NOMO-1 treated with DMSO at 0.1 percent for 48 hours (cell line): ENCODE data around the gene ECD.

Experiments used
- DNase-seq: peaks from one replicate; lab custom pipeline; 2025; ENCODE audit not compliant: unreplicated experiment; lab: John Stamatoyannopoulos, UW

The ECD gene

DNA sequence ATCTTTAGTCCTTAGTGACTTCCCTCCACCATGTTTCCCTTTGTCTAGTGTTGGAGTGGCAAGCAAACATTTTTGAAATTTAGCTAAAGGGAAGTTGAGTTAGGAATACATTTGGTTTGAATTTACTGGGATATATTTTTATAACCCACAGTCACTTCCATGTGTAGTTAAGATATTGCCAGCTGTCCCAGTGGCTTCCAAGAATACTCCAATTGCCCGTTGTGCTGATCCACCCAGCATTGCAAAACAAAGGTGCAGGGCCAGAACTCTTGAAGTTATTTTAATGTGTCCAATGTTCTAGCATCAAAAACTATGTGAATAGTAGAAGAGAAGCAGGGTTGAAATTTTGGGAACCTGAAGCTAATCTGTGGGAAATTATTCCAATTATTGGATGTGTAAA is 68.7 kb downstream of the ECD start:
- no peak for DNase-seq

DNA sequence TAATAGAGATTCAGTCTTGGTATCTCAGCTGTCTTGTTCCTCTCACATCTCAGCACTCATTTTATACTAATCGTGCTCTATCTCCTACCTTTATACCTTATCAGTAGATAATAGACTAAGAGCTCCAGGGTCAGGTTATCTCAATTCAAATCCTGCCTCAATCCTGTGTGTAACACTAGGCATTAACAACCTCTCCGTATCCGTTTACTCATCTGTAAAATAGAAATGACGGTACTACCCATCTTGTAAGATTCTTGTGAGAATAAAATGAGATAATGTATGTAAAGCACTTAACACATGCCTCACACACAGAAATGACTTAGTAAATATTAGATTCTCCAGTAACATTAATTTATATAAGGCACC is 70.5 kb downstream of the ECD start:
- DNase-seq: no peak

DNA sequence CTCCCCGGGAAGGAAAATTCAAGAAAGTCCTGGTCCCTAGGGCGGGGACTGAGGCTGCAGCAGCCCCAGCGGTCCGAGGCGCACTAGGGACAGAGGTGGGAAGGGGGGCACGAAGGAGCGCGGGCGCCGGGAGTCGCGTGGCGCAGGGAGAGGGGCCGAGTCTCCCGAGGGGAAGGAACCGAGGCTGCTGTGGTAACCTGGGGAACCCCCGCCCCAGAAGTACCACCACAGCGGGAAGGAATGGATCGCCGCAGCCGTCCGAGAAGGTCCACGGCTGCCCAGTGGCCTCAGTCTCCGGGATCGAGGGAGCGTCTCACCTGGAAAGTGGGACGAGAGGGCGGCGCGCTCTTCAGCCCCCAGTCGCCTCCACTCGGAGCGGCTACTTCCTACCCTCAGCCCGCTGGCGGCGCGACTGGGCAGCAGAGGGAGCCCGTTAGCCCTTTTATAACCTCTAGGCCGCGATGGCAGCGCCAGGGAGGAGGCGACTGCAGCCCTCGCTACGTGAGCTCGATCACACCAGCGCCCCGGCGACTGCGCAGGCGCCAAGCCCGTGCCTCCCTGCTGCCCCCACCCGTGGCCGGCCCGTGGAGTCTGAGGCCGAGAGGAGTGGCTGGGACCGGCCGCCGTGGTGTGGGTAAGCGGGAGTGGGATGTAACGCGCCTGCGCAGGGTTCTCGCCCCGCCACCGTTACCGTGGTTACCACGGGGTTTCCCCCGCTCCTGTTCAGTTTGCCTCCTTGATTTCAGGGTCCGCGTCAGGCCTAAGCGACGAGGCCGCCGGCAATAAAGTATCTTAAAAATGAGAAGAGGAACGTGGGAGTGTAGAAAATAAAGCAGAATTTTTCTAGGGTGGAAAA is 71.1 kb downstream of the ECD start, which contains the start of gene P4HA1:
Gene P4HA1 (minus strand): TSS at position 418 of the 856 bp plus-strand sequence. CDS start 21,983 bp downstream, outside the sequence.
- peak; percentile 96 for DNase-seq

DNA sequence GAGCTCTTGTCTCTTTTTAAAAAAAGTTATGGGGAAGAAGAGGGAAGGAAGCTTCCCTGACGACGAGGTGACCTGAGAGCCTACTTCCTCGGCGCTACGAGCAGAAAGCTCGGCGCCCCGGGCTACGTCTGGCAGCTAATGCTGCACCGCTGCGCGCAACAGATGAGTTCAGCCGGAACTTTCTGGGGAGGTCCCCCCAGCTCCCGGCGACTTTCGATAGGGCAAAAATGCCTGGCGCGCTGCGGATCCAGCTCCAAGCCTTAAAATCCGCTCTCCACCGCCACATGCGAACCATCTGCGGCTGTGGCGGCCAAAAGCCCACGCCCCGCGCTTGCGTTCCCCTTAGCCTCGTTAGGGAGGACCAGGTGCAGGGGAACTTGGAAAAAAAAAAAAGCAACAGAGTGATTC is 71.8 kb downstream of the ECD start:
- DNase-seq: peak; percentile 64

DNA sequence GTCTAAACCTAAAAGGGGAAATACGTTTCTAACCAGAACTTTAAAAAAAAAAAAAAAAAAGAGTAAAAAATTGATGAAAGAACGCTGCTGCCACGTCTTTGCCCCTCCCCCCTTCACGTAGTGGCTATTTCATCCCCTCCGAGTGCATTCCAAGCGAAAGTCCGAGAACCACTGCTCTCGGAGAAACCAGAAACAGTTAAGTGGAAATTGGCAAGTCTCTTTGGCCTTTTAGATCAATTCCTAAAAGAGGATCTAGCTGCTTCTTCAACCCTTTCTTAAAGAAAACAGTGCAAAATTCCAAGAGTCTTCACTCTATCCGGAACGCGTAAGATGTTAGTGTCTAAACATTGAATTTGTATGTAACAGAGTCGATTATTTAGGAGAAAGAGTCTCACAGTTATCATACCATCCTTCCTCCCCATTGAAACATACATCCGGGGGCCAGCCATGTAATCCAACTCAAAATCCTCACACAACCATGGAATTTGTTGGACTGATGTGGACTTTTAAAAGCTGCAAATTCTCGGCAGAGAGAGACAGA is 72.3 kb downstream of the ECD start:
- peak; percentile 56 for DNase-seq

DNA sequence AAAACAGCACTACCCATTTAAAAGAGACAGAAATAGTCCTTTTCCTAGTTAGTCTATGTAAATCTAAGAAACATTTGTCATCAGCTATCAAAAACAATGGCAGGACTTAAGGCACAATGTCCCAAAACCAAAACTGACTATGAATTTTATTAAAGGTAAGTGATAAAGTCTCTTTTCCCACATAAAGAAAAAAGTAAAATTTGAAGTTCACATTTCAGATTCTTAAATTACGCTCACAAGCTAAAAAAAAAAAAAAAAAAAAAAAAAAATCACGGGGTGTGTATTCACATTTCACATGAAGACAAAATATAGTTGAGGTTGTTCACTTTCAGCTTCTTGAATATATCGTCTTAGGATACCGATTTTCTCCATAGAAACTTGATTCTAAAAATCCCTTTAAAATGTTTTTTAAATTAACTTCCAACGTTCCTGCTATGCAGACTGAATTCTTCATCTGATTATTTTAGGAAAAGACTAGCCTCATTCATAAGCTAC is 72.8 kb downstream of the ECD start:
- no peak for DNase-seq

DNA sequence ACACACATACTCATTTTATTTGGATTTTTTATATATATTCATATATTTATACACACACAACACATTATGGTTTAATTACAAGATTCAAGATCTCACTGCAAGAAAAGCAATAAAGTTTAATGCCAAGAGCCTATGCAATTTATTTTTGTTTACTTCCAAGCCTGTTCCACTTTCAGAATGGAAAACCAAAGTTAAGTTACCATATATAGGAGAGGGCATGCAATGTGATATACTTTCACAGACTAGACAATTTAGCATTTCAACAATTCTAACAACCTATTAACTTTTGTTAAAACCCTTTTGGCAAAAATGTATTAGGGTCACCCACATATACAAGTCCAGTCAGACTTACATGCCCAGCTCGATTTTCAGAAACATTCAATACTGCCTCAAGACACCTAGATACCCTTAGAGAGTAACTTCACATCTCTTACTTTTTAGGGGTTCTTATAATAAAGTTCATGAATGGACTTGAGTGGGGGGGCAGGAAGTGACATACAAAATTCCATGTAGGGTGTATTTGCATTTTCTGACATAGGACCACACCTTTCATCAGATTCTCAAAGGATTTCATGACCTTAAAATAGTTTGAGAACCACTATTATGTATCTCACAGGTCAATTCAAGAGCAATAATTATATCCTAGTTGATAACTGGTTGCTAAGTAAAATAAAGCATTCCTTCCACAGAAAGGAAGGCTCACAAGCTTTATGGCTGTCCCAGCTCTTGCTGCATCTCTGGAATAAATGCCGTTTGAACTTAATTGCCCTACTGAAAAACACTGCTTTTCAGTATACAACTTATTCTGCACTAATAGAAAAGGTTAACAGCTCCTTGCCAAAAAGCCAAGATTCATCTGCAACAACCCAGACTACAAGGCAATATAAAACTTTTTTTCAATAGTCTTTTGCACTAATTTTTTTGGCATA is 73.6 kb downstream of the ECD start:
- DNase-seq: no peak

DNA sequence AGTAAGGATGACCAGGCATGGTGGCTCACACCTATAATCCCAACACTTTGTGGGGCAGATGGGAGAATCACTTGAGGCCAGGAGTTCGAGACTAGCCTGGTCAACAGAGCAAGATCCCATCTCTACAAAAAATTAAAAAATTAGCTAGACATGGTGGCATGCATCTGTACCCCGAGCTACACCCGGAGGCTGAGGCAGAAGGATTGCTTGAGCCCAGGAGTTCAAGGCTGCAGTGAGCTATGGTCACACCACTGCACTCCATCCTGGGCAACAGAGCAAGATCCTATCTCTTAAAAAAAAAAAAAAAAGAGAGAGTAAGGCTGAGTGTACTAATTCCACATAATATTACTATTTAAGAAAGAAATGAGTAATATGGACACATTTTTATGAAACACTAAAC is 75.0 kb downstream of the ECD start:
- no peak for DNase-seq

DNA sequence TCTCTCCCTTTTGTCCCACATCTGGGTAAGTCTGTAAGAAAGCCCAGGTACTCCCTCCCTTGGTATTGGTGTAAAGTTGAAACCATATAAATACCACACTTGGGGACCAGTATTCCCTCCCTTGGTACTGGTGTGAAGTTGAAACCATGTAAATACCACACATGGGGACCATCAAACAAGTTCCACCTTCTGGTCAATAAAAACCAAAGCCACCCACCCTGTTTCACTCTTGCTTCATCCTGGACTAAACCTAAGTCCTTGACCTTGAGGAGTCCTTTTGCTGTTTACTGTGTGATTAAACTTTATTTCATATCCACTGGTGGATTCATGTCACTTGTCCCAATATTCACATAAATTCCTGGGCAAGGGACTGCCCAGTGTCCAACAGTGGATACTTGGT is 79.5 kb downstream of the ECD start:
- DNase-seq: no peak

DNA sequence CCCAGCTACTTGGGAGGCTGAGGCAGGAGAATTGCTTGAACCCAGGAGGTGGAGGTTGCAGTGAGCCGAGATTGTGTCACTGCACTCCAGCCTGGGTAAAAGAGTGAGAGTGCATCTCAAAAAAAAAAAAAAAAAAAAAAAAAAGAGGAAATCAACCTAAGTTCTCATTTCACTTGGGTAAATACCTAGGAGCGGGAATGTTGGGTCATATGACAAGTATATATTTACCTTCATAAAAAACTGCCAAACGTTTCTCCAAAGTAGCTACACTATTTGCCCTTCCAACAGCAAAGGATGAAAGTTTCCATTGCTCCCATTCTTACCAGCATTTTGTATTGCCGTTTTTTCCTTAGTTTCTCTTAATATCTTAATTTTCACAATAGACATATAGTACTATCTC is 81.0 kb downstream of the ECD start:
- DNase-seq: no peak

DNA sequence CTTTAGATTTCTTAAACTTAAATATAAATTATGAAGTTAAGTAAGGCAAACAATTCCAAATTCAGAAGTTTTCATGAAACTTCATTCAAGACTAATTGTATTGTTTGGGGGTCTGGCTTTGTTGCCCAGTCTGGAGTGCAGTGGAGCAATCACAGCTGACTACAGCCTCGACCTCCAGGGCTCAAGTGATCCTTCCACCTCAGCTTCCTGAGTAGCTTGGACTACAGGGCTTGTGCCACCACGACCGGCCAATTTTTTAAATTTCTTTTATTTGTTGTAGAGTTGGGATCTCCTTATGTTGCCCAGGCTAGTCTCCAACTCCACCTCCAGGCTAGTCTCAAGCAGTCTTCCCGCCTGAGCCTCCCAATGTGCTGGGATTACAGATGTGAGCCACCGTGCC is 83.6 kb downstream of the ECD start:
- no peak for DNase-seq
